Islet precursor cell (in vitro differentiated cells): ENCODE data around the gene PRKCE.

ENCODE experiments used
- DNase-seq: peaks from one replicate; pipeline ENCODE4 v3.0.0-alpha.2; 2018

The PRKCE gene

GRCh38 chr2:46032161-46032813, 380.8 kb downstream of the PRKCE start:
- DNase-seq = peak; percentile 31

DNA sequence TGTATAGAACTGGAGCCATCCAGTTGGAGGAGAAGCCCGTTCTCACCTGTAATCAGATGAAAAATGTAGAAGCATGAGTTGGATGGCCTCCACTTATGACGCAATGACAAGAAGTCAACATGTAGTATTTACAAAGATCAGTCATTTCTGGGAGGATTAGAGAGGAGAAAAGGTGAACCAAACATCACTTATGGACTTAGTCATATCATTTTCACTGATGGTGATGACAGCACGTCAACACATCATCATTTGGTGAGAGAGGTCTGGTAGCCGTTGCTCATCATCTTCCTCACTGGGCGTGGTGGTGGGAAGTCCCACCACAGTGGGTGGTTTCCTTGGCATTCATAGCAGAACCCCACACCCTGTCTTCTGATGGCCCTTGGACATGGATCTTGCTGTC, 381.5 kb downstream of the PRKCE start:
- DNase-seq = no peak

- DNase-seq = no peak
These were observed 383.1 kb downstream of the PRKCE start for GRCh38 chr2:46034535-46034934.

DNA sequence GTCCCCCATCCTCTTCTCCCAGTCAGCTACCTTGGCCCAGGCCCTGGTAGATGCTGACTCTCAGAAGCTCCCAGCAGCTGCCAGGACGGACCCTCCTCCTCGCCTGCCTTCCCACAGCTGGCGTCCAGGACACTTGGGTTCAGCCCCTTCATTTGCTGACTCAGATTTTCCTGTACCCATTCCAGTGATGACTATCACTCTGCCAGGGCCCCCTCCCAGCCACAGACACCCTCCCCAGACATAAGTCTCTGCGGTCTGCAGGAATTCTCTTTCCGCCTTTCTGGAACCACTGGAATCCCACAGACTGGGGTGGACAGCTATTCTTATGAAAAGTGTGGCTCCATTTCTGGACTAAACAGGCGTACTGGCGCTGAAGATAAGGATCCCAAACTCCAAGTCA, 385.5 kb downstream of the PRKCE start:
- DNase-seq = no peak

- no peak for DNase-seq
These were observed 388.2 kb downstream of the PRKCE start for GRCh38 chr2:46039543-46040303.

DNA sequence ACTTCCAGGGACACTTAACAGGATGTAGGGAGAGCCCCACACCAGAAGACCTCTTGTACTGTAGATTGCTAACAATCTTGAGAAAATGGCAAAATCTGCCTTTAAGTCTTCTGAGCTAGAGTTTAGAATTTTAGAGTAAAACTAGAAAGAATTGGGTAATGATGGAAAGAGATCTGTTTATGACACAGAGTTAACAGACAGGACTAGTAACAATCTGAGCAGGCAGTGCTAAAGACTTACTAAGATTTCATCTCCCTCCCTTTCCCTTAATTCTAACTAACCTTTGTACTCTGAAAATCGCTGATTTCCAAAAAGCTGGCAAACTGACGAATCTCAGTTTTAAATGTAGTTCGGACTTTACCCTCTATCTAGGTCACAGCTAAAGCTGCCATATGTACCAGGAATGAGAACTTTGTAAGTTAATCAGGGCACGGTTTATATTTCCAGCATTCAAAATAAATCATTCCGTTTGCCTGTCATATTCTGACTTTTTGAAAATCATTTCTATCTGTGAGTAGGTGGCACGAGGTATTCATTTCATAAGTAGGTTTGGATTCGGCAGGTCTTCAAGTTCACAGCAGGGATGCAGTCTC, 389.2 kb downstream of the PRKCE start:
- no peak for DNase-seq

DNA sequence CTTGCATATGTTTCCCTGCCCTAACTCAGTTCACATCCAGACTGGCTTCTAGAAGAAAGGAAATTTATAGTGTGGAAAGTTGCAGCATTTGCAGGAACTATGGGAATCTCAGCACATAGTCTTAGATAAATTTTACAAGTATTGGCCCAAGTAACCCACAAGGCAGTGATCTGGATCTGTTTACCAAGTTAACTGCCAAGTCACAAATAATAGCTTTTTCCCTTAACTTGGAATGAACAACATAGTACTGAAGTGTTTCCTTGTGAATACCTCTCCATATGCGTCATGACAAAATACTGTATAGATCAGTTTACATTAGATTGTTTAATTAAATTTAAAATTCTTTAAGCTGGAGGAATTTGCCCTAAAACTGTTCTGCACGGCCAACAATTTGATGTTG, 390.0 kb downstream of the PRKCE start:
- no peak for DNase-seq

- DNase-seq = peak; percentile 61
These were observed 390.7 kb downstream of the PRKCE start for GRCh38 chr2:46042207-46042637.

DNA sequence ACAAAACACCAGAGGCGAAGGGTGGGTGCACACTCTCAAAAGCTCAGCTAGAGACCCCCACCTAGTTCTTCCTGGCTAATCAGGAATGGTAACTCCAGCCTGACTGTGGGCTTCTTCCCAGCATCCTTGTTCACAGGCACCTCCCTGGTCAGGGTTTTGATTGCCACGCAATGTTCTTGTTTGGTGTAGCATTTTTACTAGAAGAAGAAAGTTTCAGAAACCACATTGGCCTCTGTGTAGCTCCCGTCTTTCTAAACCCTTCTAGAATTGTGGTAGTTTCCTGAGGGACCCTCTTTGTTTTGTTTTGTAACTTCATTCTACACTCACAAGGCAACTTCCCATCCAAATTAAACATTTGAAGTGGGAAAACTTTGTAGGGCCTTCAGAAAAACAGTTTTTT, 391.2 kb downstream of the PRKCE start:
- no peak for DNase-seq

DNA sequence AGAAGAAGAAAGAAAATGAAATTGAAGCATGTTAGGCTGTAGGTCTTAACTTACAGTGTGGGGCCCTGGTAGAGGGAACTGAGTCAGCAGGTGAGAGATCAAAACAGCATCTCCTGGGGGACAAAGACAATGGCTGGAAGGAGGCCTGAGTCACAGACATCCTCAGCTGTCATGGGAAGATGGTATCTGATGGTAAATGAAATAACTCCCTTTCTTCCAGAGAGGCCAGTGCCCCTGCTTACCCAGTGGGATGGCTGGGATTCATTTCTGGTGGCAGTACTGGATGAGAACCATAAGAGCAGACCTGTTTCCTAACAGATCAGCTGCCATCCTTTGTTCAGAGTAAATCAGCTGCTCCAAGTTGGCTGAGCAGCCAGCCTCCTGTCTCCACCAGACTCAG, 394.4 kb downstream of the PRKCE start:
- DNase-seq = no peak

- no peak for DNase-seq
These were observed 395.8 kb downstream of the PRKCE start for GRCh38 chr2:46047290-46047689.

- DNase-seq = no peak
These were observed 397.2 kb downstream of the PRKCE start for GRCh38 chr2:46048693-46049092.

DNA sequence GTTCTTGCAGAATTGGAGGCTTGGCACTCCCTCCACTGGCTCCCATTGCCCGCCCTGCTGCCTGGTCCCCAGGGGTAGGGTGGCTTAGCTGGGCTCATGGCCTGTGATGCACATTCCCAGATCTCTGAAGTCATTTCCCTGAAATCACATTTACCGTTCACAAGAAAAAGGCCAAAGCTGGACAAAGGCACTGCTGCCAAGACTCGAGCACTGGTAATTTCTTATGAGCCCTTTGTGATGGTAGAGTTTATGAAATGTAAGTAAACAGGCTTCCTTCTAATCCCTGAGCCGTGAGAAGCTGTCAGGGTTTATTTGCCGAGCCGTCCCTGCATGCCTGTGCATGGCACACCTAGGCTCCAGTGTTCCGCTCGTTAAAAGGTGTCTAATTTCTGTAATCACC, 398.6 kb downstream of the PRKCE start:
- DNase-seq = no peak

GRCh38 chr2:46050489-46050888, 399.0 kb downstream of the PRKCE start:
- DNase-seq = no peak

GRCh38 chr2:46051085-46051484, 399.6 kb downstream of the PRKCE start:
- no peak for DNase-seq

DNA sequence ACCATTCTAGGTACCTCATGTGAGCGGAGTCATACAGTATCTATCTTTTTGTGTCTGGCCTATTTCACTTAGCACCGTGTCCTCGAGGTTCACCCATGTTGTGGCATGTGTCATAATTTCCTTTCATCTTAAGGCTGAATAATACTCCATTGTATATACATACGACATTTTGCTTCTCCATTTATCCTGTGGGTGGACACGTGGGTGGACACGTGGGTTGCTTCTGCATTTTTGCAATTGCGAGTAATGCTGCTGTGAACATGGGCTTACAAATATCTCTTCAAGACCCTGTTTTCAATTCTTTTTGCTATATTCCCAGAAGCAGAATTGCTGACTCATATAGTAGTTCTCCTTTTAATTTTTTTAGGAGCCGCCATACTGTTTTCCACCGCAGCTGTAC, 402.1 kb downstream of the PRKCE start:
- no peak for DNase-seq

DNA sequence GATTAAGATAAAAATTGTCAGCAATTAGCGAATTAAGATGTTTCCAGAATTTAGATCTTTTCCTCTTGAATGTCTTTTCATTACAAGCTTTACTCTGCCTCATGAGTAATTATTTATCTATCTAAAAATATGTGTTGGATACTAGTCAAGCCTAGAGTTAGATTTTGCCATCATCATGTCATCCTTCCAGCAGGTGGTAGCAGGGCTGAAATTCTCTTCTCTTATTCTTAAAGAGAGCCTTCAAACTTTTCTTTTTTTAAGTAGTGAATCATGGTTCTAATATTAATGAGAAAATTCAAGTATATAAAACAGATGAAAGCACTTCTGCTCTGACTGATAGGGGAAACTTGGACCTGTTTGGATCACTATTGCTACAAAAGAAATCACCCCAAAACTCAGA, 405.1 kb downstream of the PRKCE start:
- no peak for DNase-seq

DNA sequence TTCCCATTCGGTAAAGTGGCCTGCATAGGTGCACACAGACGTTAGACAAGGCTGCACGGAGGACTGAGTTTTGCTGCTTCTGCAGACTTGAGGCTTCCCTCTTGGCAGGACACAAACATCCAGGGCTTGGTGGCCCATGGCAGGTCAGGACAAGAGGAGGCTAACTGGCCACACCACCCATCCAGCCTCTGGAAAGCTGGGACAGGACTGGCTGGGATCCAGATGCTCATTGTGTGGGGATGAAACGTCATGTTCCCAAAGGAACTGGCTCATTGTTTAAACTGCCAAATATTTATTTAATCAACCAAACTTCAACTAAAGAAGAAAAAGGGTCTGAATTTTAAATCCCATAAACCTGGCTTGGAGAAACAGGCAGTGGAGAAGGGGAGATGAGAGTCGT, 406.7 kb downstream of the PRKCE start:
- no peak for DNase-seq

DNA sequence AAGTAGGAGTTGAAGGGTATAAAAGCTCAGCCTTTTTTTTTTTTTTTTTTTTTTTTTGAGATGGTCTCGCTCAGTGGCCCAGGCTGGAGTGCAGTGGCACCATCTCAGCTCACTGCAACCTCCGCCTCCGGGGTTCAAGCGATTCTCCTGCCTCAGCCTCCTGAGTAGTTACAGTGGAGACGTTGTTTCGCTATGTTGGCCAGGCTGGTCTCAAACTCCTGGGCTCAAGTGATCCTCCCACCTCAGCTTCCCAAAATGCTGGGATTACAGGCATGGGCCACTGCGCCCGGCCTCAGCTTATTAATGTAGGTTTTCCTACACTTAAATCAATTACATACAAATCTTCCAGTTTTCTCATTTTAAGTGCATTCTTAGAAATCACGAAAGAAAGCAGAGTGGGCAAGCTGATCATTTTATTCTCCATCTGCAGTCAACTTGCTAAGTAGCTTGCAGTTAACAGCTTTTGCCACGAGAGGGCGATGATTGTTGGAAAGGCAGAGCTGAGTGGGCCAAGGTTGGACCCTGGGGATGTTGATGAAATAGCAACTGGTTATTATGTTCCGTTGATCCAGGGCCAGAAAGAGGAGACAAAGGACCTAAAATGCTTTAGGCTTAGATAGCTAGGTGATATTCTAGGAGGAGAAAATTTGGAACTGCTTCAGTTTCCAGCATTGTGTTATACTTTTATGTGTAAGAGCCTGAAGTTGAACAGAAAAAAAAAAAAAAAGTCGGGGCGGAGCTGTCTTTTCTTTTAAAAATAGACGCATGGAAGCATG, 411.4 kb downstream of the PRKCE start:
- DNase-seq = peak; percentile 88

DNA sequence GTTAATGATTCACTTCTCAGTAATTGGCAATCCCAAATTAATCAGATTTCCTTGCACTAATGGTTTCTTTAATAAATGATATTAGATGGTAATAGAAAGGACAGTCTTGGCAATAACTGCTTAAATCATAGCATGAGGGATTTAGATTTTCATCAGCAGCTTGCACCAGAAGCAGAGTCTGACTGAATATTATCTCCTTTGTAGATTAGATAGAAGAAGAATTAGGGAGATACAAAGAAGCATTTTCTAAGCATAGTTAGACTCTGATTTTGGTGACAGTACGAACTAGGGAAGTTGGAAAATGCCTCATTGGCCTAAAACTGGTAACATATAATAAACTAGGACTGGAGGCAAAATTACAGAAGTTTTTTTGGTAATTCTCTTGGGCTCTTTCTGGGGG, 412.9 kb downstream of the PRKCE start:
- no peak for DNase-seq

GRCh38 chr2:46065152-46065551, 413.7 kb downstream of the PRKCE start:
- DNase-seq = no peak

- no peak for DNase-seq
These were observed 414.6 kb downstream of the PRKCE start for GRCh38 chr2:46066116-46066515.

- DNase-seq = no peak
These were observed 415.1 kb downstream of the PRKCE start for GRCh38 chr2:46066601-46067000.

GRCh38 chr2:46067062-46067461, 415.6 kb downstream of the PRKCE start:
- no peak for DNase-seq
